Measurements from ENCODE around the gene MAML2. TPM values are rescaled to one million over a fixed set of nuclear protein-coding genes. Genes with fewer than 3 reads are reported as not detected.

Gene MAML2
- total and polyA plus RNA-seq, 2 of the 8 experiments (the other 6 are each of a cell fraction or from before 2014, with no cell fraction given): 3.8 to 6.6 TPM

DNA sequence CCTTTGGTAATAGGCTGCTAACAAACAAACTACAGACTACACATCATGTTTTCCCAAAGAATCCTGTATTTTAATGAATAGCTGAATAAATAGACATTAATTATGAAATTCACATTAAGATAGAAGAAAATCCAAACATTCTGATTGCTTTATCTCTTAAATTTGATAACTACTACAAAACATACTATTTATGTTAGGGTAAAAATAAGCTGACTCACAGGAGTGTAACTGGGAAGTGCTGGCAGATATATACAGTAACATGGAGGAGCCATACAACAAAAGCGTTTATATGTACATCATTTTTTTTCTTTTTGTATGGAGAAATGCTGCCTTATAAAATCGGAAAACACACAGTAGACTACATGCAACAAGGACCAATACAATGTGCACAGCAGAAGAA, 366.4 kb downstream of the MAML2 start:
- H4K5ac ChIP-seq (ENCODE audit: insufficient read length, low read depth, low read length): no peak overlapping the region
- H3K9ac ChIP-seq (replicated peaks in 1 of 4; ENCODE audit: extremely low read depth in 1 of 4, low read depth in 3 of 4, low read length in 3 of 4): no peak overlapping the region
- WGBS, 2 experiments (ENCODE audit: extremely low coverage in 1 of 2, insufficient coverage in 1 of 2, insufficient read length in 1 of 2, insufficient replicate concordance in 2 of 2, low coverage in 1 of 2, low lambda C conversion rate in 2 of 2, missing lambda C conversion rate in 1 of 2): 84% methylated on average over 2 of the region's 2 CpGs; no CpG with 5 or more reads in 1 of the 2 experiments
- H3K4me2 ChIP-seq (ENCODE audit: insufficient read depth in 1 of 2, low read depth in 2 of 2, low read length in 2 of 2): no peak overlapping the region
- no peak overlapping the region for H3K4ac ChIP-seq (replicated peaks; ENCODE audit: insufficient read length, low read depth, low read length)
- no peaks in the 10 kb centered on the region for H3K4me1 ChIP-seq (replicated peaks in 1 of 4; ENCODE audit: control insufficient read depth in 3 of 4, insufficient read depth in 4 of 4, low read length in 3 of 4)
- H3K9me3 ChIP-seq (ENCODE audit: insufficient read depth in 2 of 2, low read depth in 1 of 2, low read length in 1 of 2): no peaks in the 10 kb centered on the region
- no peak overlapping the region for H2AFZ ChIP-seq (ENCODE audit: low read length)
- H3K23ac ChIP-seq (ENCODE audit: insufficient read length): no peak overlapping the region
- no peak for FAIRE-seq
- no peaks in the 10 kb centered on the region for H3K79me1 ChIP-seq (ENCODE audit: low read depth, low read length)
- H3K23me2 ChIP-seq (ENCODE audit: low read depth, low read length): no peaks in the 10 kb centered on the region
- DNase-seq (ENCODE audit: low read depth in 1 of 2, low spot score in 2 of 2): no peak
- H4K91ac ChIP-seq (replicated peaks; ENCODE audit: insufficient read length, low read length): no peak overlapping the region
- no peak overlapping the region for H3K4me3 ChIP-seq (ENCODE audit: extremely low read depth in 1 of 4, insufficient read depth in 2 of 4, low read depth in 3 of 4, low read length in 4 of 4)
- POLR2A ChIA-PET (ENCODE audit: partially characterized antibody): no interaction called here
- no peak overlapping the region for H2BK5ac ChIP-seq (ENCODE audit: low read depth, low read length)
- no peak overlapping the region for H4K8ac ChIP-seq (ENCODE audit: extremely low read depth, insufficient read depth, low read length)
- H3K27me3 ChIP-seq (replicated peaks in 1 of 4; ENCODE audit: control insufficient read depth in 3 of 4, extremely low read depth in 1 of 4, insufficient read depth in 3 of 4, low read length in 3 of 4): no peaks in the 10 kb centered on the region
- no peak overlapping the region for H2BK15ac ChIP-seq (ENCODE audit: low read length)
- H4K20me1 ChIP-seq (replicated peaks in 1 of 2; ENCODE audit: control insufficient read depth in 1 of 2, insufficient read depth in 2 of 2, low read length in 2 of 2): no peaks in the 10 kb centered on the region
- H2BK20ac ChIP-seq (ENCODE audit: low read length): no peak overlapping the region
- CTCF ChIA-PET (ENCODE audit: partially characterized antibody): interaction anchor here (1.9 kb wide), 1 partner anchor 127 kb away, joined by 6 read pairs; no protein-coding TSS in a partner anchor
- no peak overlapping the region for H2BK120ac ChIP-seq (replicated peaks; ENCODE audit: low read depth, low read length)
- H3K18ac ChIP-seq (ENCODE audit: extremely low read depth, low read length): no peak overlapping the region
- no peak overlapping the region for H2AK5ac ChIP-seq (ENCODE audit: low read depth, low read length)
- TF ChIP-seq TEAD4 (IDR thresholded peaks at IDR 0.05; ENCODE audit: low read depth, low read length): no peak
- TF ChIP-seq, protein P1, sequence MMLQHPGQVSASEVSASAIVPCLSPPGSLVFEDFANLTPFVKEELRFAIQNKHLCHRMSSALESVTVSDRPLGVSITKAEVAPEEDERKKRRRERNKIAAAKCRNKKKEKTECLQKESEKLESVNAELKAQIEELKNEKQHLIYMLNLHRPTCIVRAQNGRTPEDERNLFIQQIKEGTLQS (IDR thresholded peaks at IDR 0.05; ENCODE audit: insufficient read depth, low read depth, low read length): no peak
- TF ChIP-seq JUND (IDR thresholded peaks at IDR 0.05; ENCODE audit: low read length): no peak
- TF ChIP-seq SIX5 (IDR thresholded peaks at IDR 0.05; ENCODE audit: low read depth, low read length): no peak
- no peak for TF ChIP-seq BACH1 (IDR thresholded peaks at IDR 0.05; ENCODE audit: low read length)
- TF ChIP-seq HDAC6 (IDR thresholded peaks at IDR 0.05; ENCODE audit: low read depth, low read length): no peak
- TF ChIP-seq TAF7 (optimal IDR thresholded peaks at IDR 0.05; ENCODE audit: borderline replicate concordance, low read depth, low read length): no peak
- no peak for TF ChIP-seq SUZ12 (IDR thresholded peaks at IDR 0.05; ENCODE audit: low read length)
- TF ChIP-seq SIRT6 (IDR thresholded peaks at IDR 0.05; ENCODE audit: low read length): no peak
- TF ChIP-seq KDM4A (IDR thresholded peaks at IDR 0.05; ENCODE audit: low read depth, low read length, severe bottlenecking): no peak
- H3K36me3 ChIP-seq (ENCODE audit: control insufficient read depth in 2 of 4, insufficient read depth in 4 of 4, low read length in 3 of 4): no peaks in the 10 kb centered on the region
- H3K79me2 ChIP-seq (ENCODE audit: control insufficient read depth in 1 of 2, insufficient read depth in 2 of 2, low read length in 2 of 2): no peaks in the 10 kb centered on the region
- no peak overlapping the region for H3K14ac ChIP-seq (ENCODE audit: insufficient read length)
- no peak overlapping the region for H3K27ac ChIP-seq (ENCODE audit: low read depth, low read length)
- no peak overlapping the region for H3K56ac ChIP-seq (replicated peaks; ENCODE audit: insufficient read length, low read depth, low read length)
- H2BK12ac ChIP-seq (ENCODE audit: low read depth, low read length): no peak overlapping the region
